HG03066 (cell line): ENCODE measurements around the gene DPPA5.
A peak's percentile ranks its signal among the peaks of the same experiment; 100 is the strongest.
"Not testable (repeated sequence)": the region's sequence is repeated elsewhere in the genome, so short reads cannot be mapped to it uniquely, and the experiment has no call there.

Experiments
- ATAC-seq: cut with Tn5 transposase; IDR thresholded peaks from one replicate; pipeline ENCODE4 v1.9.1; 2021; ENCODE audit warnings: low read depth; ENCODE audit not compliant: unreplicated experiment

DPPA5 gene

GRCh38 chr6:73353636-73354593 lies at the start of gene DPPA5:
Gene DPPA5 (minus strand): TSS chr6:73354276. CDS start chr6:73354225, 51 bp downstream.
- ATAC-seq, result no peak

- ATAC-seq, result no peak
These were observed 46.6 kb upstream of the DPPA5 start for GRCh38 chr6:73400656-73401055.

DNA sequence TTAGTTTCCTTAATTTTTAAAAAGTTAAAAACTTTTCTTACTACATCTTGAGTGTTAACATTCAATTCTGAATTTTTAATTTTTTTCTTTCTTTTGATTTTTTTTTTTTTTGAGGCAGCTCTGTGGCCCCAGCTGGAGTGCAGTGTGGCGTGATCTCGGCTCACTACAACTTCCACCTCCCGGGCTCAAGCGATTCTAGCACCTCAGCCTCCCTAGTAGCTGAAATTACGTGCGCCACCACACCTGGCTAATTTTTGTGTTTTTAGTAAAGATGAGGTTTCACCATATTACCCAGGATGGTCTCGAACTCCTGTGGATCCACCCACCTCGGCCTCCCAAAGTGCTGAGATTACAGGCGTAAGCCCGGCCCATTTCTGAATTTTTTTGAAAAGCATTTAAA lies 41.8 kb upstream of the DPPA5 start:
- ATAC-seq, result no peak

DNA sequence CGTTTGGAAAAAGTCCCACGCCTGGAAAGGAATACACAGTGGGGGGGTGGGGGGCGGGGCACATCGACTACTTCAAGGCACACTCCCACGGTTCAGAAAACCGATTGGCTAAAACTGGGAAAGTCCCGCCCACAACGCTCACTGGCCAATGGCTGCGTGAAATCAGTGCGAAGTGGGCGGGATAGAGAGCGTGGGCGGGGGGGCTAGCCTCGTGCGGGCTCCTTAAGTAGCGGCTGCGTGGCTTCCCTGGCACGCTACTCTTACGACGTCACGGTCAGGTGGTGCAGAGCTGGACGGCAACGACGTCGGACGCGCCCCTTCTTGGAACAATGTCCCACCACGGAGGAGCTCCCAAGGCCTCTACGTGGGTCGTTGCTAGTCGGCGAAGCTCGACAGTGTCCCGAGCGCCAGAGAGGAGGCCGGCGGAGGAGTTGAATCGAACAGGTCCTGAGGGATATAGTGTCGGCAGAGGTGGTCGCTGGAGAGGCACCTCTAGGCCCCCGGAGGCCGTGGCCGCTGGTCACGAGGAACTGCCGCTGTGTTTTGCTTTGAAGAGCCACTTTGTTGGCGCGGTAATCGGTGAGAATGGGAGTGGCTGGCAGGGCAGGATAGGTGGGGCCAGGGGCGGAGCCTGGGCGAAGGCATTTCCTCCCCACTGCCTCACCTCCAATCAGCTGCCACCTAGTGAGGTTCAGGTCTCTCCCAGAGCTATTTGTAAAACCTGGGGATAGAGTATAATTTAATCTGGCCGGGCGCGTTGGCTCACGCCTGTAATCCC lies 40.7 kb upstream of the DPPA5 start, which contains the start of gene DDX43:
TSS of gene DDX43 (plus strand) at position 252 of the 778 bp plus-strand sequence. CDS start at position 330, 78 bp downstream.
- no peak for ATAC-seq

- no peak for ATAC-seq
These were observed 39.2 kb upstream of the DPPA5 start for GRCh38 chr6:73393278-73393677.

- not testable (repeated sequence) for ATAC-seq
These were observed 38.1 kb upstream of the DPPA5 start for GRCh38 chr6:73392188-73392587.

DNA sequence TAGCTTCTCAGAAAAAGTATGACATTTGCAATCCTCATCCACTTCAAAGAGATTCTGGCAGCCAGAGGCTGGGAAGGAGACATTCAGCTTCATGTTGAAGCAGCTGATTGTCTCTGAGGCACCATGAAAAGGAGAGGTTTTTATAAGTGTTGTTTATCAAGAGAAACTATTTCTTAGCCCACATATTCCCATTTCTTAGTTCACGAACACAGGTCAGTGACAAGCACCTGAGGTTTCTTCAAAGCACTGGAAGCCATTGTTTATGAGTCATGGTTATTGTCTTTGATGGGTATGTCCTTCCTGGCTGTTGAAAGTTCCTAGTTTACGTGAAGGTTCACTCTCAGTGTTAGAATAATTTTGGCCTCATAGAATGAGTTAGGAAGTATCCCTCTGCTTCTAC lies 37.6 kb upstream of the DPPA5 start:
- ATAC-seq, result no peak

DNA sequence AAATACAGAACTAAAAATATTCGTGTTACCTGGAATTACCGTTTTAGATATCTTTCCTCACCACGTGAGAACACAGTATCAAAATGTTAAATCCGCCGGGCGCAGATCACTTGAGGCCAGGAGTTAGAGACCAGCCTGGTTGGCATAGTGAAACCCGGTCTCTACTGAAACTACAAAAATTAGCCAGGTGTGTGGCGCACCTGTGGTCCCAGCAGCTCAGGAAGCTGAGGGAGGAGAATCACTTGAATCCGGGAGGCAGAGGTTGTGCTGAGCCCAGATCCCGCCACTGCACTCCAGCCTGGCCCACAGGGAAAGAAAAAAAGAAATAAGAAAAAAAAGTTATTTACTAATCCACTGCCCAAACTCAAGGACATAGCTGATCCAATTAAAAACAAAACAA lies 35.8 kb upstream of the DPPA5 start:
- ATAC-seq, result no peak

DNA sequence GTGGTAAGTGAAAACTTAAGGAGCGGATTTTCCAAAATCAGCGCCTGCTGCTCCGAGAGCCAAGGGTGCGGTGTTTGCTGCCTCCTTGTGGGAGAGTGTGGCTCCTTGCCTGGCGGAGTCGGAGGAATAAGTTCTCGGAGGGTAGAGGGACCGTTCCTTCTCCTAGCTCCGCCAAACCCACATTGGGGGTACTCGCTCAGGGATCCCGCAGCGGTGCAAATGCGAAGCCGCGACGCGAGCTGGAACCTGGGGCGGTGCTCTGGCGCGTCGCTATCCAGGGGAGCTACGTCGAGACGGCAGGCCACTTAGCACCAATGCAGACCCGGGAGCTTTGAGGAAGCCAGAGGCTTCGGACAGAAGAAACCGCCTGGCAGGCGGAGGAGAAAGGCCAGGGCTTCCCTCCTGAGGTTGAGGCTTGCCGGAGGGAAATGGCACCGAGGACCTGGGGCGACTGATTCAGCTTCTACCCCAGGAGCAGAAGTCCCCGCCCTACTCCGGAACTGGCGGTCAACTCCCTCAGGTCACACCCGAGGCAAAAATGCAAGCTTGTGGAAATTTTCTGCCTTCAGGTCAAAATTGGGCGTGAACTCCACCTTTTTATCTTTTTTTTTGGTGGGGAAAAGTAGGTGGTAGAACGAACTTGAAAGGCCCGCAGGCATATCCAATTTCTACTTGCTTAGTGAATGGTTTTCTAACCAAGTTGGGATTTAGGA lies 34.9 kb upstream of the DPPA5 start:
- peak; percentile 91 for ATAC-seq

GRCh38 chr6:73388433-73388799 lies 34.3 kb upstream of the DPPA5 start:
- ATAC-seq, result peak; percentile 9

DNA sequence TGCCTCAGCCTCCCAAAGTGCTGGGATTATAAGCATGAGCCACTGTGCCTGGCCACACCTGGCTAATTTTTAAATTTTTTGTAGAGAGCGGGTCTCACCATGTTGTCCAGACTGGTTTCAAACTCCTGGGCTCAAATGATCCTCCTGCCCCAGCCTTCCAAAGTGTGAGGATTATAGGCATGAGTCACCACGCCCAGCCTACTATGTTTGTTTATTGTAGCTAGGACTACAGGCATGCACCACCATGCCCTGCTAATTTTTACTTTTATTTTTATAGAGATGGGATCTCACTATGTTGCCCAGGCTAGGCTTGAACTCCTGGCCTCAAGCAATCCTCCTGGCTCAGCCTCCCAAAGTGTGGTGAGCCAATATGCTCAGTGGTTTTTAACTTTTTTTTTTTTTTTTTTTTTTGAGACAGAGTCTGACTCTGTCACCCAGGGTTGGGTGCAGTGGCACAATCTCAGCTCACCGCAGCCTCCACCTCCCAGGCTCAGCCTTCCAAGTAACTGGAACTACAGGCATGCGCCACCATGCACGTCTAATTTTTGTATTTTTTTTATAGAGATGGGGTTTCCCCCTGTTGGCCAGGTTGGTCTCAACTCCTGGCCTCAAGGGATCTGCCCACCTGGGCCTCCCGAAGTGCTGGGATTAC lies 28.5 kb upstream of the DPPA5 start:
- no peak for ATAC-seq

GRCh38 chr6:73381531-73381930 lies 27.5 kb upstream of the DPPA5 start:
- not testable (repeated sequence) for ATAC-seq

DNA sequence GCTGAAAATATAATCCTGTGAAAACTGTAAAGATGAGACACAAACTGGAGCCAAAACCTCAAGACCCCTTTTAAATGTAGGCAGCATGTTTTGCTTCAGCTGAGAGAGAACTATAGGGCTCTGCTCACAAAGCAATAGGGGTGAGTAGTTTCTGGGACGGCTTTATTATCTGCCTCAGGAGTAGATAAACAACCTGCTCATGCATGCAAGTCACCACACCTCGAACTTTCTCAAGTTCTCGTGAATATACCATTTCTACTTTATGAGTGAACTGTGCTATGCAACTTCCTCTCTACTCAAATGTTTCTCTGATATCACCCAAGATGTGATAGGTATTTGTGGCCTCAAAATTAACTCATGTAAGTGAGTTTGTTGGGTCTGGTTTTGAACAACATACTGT lies 23.1 kb upstream of the DPPA5 start:
- ATAC-seq, result no peak

DNA sequence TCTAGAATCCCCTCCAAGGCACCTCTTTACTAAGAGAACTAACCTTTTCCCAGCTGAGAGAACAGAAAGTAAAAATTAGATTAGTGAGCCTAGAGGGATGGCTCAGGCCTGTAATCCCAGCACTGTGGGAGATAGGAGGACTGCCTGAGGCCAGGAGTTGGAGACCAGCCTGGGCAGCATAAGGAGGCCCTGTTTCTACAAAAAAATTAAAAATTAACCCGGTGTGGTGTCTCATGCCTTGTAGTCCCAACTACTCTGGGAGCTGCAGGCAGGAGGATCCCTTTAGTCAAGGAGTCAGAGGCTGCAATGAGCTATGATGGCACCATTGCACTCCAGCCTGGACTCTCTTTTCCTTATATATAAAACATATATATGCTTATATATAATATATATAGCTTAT lies 21.1 kb upstream of the DPPA5 start:
- no peak for ATAC-seq

DNA sequence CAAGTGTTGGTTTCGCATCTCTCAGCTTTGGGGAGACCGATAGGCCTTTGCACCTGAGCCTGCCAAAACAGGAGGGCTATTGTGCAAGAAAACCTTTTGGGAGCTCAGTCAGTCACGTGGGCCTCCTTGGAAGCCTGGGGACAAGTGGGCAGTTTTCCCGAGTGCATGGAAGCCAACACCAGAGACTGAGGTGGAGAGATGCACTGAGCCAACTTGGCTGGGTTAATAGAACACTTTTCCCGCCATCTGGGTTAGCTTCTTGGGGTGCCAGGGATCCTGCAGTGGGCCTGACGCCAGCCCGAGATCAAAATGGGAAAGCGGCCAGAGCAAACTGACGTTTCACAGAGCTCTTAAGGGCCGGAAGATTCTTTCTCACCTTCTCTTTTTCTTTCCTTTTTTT lies 18.4 kb upstream of the DPPA5 start:
- no peak for ATAC-seq

DNA sequence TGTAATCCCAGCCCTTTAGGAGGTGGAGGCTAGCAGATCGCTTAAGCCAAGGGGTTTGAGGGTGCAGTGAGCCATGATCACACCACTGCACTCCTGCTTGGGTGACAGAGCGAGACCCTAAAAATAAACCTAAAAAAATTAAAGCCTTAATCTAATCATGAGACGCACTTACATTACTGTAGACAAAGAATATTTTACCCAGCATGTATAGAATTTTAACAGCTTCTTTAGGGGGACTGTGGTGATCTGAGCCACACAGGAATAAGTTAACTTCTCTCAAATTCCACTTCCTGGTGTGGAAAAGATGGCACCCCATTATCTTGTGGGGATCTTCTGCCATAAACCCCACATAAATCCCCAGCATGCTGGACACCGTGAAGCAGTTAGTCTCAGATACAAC lies 17.9 kb upstream of the DPPA5 start:
- ATAC-seq, result no peak

GRCh38 chr6:73369563-73369962 lies 15.5 kb upstream of the DPPA5 start, which contains the start of gene OOEP:
Gene OOEP (minus strand): TSS chr6:73369897. CDS start chr6:73369792, 105 bp downstream.
- ATAC-seq, result no peak

GRCh38 chr6:73369157-73369556 lies 15.1 kb upstream of the DPPA5 start:
- ATAC-seq, result no peak

- no peak for ATAC-seq
These were observed 14.6 kb upstream of the DPPA5 start for GRCh38 chr6:73368675-73369074.

GRCh38 chr6:73367761-73368355 lies 13.8 kb upstream of the DPPA5 start:
- no peak for ATAC-seq
